ENCODE results near the gene GUCA1A.

Gene GUCA1A

DNA sequence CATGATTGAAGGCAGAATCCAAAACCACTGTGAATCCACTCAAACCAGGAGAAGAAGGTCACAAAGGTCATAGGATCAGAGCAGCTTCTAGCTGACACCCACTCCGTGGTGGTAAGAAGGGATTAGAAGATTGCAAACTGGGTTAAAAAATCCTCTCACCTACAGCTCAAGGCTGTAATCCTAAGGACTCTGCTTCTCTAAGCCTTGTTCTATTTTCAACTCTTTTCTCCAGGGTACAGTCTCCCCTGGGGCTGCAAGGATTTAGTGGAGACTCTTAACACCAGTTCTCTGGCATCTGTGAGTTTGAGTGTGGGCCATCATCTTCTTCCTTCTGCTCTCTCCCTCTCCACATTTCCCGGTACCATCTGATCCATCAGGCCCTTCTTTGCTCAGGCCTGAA is at the start of gene GUCA1A:
Gene GUCA1A, plus strand, starts transcription at position 264 of the 400 bp plus-strand sequence. CDS start 250 bp downstream, outside the sequence.
- no peaks in the 10 kb centered on the region for H4K20me1 ChIP-seq (ENCODE audit: insufficient read depth, low read length, poor library complexity, severe bottlenecking)
- H3K9me2 ChIP-seq (replicated peaks; ENCODE audit: low read depth, low read length), result no peaks in the 10 kb centered on the region
- no peak within 1 kb of the TSS for H2AFZ ChIP-seq (ENCODE audit: low read length)
- no peaks in the 10 kb centered on the region for H3K27me3 ChIP-seq (ENCODE audit: insufficient read depth, low read length, poor library complexity, severe bottlenecking)
- no peaks in the 10 kb centered on the region for H3K4me1 ChIP-seq (ENCODE audit: insufficient read depth, low read length, poor library complexity, severe bottlenecking)
- no peaks in the 10 kb centered on the region for H3K36me3 ChIP-seq (ENCODE audit: insufficient read depth, low read length)
- H3K79me2 ChIP-seq (ENCODE audit: insufficient read depth, low read length), result no peaks in the 10 kb centered on the region
- no peak for TF ChIP-seq EZH2phosphoT487 (IDR thresholded peaks at IDR 0.05; ENCODE audit: borderline replicate concordance)
- TF ChIP-seq, protein P1, sequence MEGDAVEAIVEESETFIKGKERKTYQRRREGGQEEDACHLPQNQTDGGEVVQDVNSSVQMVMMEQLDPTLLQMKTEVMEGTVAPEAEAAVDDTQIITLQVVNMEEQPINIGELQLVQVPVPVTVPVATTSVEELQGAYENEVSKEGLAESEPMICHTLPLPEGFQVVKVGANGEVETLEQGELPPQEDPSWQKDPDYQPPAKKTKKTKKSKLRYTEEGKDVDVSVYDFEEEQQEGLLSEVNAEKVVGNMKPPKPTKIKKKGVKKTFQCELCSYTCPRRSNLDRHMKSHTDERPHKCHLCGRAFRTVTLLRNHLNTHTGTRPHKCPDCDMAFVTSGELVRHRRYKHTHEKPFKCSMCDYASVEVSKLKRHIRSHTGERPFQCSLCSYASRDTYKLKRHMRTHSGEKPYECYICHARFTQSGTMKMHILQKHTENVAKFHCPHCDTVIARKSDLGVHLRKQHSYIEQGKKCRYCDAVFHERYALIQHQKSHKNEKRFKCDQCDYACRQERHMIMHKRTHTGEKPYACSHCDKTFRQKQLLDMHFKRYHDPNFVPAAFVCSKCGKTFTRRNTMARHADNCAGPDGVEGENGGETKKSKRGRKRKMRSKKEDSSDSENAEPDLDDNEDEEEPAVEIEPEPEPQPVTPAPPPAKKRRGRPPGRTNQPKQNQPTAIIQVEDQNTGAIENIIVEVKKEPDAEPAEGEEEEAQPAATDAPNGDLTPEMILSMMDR (conservative IDR thresholded peaks at IDR 0.05; ENCODE audit: low read length), result no peak
- H3K9ac ChIP-seq (ENCODE audit: low read depth, low read length, poor library complexity, severe bottlenecking), result no peak within 1 kb of the TSS
- no peak within 1 kb of the TSS for H3K4me3 ChIP-seq (ENCODE audit: low read length, poor library complexity, severe bottlenecking)
- H3K9me3 ChIP-seq (ENCODE audit: insufficient read depth, low read depth, low read length), result no peaks in the 10 kb centered on the region
- H3F3A ChIP-seq (ENCODE audit: low read depth), result no peaks in the 10 kb centered on the region
- no peak within 1 kb of the TSS for H3K4me2 ChIP-seq (ENCODE audit: low read depth, low read length, poor library complexity, severe bottlenecking)

DNA sequence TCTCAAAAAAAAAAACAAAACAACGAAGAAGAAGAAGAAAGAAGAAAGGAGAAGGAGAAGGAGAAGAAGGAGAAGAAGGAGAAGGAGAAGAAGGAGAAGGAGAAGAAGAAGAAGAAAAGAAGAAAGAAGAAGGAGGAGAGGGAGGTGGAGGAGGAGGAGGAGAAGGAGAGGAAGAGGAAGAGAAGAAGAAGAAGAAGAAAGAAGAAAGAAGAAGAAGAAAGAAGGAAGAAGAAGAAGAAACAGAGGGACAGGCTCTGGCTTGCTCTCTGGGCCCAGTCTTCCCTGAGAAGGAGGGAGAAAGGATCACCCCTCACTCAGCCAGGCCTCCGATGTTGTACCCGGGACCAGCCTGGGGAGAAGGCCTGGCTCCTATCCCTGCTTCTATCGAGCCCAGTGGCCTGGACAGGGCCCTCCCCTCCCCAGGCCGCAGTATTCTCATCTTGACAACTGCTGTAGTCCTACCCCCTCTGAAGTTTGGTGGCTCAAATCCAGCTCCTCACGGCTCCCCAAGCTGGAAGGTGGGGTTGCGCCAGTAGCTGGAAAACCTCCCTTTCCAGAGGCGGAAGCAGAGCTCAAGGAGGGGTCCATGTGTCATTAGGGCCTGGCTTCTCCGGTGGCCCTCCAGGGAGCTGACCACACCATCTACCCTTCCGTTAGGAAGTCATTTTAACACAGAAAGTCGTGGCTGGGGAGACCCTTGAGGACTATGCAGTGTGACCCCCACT is 49.6 kb upstream of the GUCA1A start:
- no peak overlapping the region for H3K4me3 ChIP-seq (ENCODE audit: low read length, poor library complexity, severe bottlenecking)
- H3K36me3 ChIP-seq (ENCODE audit: insufficient read depth, low read length), result no peaks in the 10 kb centered on the region
- no peaks in the 10 kb centered on the region for H3K79me2 ChIP-seq (ENCODE audit: insufficient read depth, low read length)
- no peaks in the 10 kb centered on the region for H3K4me1 ChIP-seq (ENCODE audit: insufficient read depth, low read length, poor library complexity, severe bottlenecking)
- no peaks in the 10 kb centered on the region for H3F3A ChIP-seq (ENCODE audit: low read depth)
- no peaks in the 10 kb centered on the region for H3K27me3 ChIP-seq (ENCODE audit: insufficient read depth, low read length, poor library complexity, severe bottlenecking)
- no peak overlapping the region for H3K9ac ChIP-seq (ENCODE audit: low read depth, low read length, poor library complexity, severe bottlenecking)
- no peaks in the 10 kb centered on the region for H3K9me3 ChIP-seq (ENCODE audit: insufficient read depth, low read depth, low read length)
- TF ChIP-seq EZH2phosphoT487 (IDR thresholded peaks at IDR 0.05; ENCODE audit: borderline replicate concordance), result no peak
- TF ChIP-seq, protein P1 (conservative IDR thresholded peaks at IDR 0.05; ENCODE audit: low read length), result no peak
- no peak overlapping the region for H3K4me2 ChIP-seq (ENCODE audit: low read depth, low read length, poor library complexity, severe bottlenecking)
- no peak overlapping the region for H2AFZ ChIP-seq (ENCODE audit: low read length)
- H3K9me2 ChIP-seq (replicated peaks; ENCODE audit: low read depth, low read length), result no peaks in the 10 kb centered on the region
- no peaks in the 10 kb centered on the region for H4K20me1 ChIP-seq (ENCODE audit: insufficient read depth, low read length, poor library complexity, severe bottlenecking)

DNA sequence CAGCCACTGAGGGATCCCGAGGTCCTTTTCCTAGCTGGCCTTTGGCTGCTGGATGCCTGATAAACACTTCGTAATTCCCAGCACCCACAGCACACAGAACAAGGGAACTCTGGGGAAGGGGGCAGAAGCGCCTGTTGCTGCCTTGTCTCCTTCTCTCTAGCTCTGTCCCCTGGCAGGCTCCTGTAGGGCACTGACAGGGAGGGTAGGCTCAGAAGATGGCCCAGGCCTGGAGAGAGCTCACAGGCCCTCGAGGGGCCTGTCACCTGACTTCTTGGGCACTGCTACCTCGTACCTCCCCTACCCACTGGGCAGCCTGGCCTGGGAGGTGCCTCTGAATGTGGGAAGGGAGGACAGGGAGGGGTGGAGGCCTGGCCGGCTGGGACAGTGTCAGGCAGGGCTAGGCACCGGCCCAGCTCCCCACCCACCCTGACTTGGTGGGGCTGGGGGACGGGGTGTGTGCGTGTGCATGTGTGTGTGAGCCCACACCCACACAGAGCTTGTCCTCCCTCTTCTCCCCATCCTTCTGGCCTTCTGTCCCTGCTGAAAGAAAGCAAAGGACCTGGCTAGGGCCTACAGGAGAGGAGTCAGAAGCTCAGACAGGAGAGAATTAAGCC is 48.8 kb upstream of the GUCA1A start:
- Histone ChIP-seq H4K20me1 (ENCODE audit: insufficient read depth, low read length, poor library complexity, severe bottlenecking) (no peaks in the 10 kb centered on the region), H3K9me2 (replicated peaks; ENCODE audit: low read depth, low read length) (no peaks in the 10 kb centered on the region), H3K9ac (ENCODE audit: low read depth, low read length, poor library complexity, severe bottlenecking) (no peak overlapping the region), H3K27me3 (ENCODE audit: insufficient read depth, low read length, poor library complexity, severe bottlenecking) (no peaks in the 10 kb centered on the region), H2AFZ (ENCODE audit: low read length) (no peak overlapping the region), H3F3A (ENCODE audit: low read depth) (no peaks in the 10 kb centered on the region), H3K9me3 (ENCODE audit: insufficient read depth, low read depth, low read length) (no peaks in the 10 kb centered on the region), H3K4me3 (ENCODE audit: low read length, poor library complexity, severe bottlenecking) (no peak overlapping the region), H3K4me2 (ENCODE audit: low read depth, low read length, poor library complexity, severe bottlenecking) (no peak overlapping the region), H3K36me3 (ENCODE audit: insufficient read depth, low read length) (no peaks in the 10 kb centered on the region), H3K4me1 (ENCODE audit: insufficient read depth, low read length, poor library complexity, severe bottlenecking) (no peaks in the 10 kb centered on the region), H3K79me2 (ENCODE audit: insufficient read depth, low read length) (no peaks in the 10 kb centered on the region)
- TF ChIP-seq, protein P1 (conservative IDR thresholded peaks at IDR 0.05; ENCODE audit: low read length), result no peak
- no peak for TF ChIP-seq EZH2phosphoT487 (IDR thresholded peaks at IDR 0.05; ENCODE audit: borderline replicate concordance)
